ENCODE results near the gene CDC42EP5.
"Not testable (repeated sequence)": the region's sequence is repeated elsewhere in the genome, so short reads cannot be mapped to it uniquely, and the experiment has no call there.

The CDC42EP5 gene

DNA sequence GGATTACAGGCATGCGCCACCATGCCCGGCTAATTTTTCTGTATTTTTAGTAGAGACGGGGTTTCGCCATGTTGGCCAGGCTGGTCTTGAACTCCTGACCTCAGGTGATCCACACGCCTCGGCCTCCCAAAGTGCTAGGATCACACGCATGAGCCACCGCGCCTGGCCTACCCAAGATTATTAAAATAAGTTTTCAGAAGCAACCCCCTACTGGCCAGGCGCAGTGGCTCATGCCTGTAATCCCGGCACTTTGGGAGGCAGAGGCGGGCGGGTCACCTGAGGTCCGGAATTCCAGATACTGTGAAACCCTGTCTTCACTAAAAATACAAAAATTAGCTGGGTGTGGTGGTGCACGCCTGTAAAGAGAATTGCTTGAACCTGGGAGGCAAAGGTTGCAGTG lies 26.7 kb downstream of the CDC42EP5 start:
- not testable (repeated sequence) for DNase-seq

DNA sequence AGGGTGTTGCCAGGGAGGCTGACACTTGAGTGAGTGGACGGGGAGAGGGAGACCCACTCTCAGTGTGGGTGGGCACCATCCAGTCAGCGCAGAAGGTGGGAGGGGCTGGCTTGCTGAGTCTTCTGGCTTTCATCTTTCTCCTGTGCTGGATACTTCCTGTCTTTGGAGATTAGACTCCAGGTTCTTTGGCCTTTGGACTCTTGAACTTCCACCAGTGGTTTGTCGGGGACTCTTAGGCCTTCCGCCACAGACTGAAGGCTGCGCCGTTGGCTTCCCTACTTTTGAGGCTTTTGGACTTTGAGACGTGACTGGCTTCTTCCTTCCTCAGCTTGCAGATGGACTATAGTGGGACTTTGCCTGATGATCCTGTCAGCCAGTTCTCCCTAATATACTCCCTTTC lies 28.4 kb downstream of the CDC42EP5 start:
- no peak for DNase-seq

DNA sequence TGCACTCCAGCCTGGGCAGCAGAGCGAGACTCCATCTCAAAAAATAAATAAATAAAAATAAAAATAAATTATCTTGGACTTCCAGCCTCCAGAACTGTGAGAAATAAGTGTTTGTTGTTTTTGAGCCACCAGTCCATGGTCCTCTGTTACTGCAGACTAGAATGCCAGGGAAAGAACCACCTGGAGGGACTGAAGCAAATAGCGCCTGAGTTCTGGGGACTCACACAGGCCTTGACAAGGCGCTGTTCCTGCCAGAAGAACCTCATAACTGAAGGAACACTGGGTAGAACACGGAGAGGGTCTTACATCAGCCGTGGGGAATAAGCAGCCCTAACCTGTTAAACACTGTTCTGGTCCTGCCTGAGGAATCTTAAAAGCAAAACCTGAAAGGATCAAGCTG lies 32.5 kb downstream of the CDC42EP5 start:
- DNase-seq = no peak

DNA sequence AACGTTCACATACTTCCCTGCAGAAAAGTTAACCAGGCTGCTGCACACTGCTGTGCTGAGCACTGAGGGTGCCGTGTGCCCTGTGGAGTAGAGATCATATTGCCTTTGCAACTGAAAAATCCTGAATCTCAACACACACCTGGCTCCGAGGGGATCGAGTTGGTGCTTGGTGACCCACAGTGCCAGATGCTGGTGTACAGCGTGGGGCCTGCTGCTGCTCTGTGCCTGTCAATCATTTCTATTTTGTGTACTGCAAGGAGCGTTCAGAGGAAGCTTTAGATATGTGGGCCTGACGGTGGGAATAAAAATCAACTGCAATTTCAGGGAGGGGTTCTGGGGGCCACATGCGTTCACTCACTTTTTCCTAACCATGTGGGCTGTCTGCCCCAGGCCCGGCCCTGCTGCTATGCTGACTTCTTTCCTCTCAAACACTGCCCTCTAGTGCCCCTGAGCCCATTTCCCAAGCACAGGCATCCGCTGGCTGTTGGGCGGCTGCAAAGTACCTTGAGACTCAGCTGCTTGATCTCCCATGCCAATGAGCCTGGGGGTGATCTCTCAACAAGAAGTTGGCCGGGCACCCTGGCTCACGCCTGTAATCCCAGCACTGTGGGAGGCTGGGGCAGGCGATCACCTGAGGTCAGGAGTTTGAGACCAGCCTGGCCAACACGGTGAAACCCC lies 33.8 kb downstream of the CDC42EP5 start:
- DNase-seq = peak in 1 of 2 experiments; percentile 52

DNA sequence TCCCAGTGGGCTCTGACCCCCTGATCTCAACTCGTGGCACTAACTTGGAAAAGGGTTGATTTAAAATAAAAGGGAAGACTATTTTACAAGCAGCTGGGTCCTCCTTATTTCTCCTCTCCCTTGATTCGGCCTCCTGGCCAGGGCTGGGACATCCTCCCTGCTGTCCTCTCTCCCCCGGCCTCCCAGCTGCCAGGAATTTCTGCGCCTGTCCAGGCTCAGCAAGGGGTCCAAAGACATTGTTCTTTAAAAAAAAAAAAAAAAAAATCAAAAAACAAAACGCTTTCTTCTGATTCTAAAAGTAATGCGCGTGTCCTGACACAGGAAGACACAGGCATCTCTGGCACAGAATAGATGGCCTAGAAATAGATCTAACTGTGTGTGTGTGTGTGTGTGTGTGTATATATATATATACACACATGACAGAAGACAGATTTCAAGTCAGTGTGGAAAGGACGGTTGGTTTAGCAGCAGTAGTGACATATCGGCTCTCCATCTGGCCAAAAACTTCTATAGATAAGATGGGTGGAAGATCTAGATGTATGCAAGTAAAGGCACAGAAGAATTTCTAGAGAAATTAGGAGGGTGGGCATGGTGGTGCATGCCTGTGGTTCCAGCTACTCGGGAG lies 36.4 kb downstream of the CDC42EP5 start:
- no peak for DNase-seq

DNA sequence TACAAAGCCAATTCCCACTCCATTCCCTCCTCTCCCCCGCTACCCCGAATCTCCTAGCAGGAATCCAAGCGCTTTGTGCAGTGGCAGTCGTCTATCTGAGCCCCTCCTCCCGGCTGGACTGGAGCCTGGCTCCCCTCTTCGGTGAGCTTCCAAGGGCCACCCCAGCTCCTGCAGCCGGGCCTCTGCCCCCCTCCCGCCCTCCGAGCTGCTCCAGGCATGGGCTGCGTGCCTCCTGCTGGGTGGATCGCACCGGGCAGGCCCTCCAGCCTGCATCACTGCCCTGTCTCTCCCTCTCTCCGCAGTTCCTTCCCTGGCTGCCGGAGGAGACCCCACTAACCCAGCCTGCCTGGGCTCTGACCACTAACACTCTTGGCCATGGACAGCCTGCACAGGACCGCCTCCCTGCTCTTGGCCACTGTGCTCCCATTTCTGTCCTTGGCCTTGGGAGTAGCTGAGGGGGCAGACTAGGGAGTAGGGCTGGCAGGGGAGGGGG lies 37.0 kb downstream of the CDC42EP5 start:
- DNase-seq = no peak

DNA sequence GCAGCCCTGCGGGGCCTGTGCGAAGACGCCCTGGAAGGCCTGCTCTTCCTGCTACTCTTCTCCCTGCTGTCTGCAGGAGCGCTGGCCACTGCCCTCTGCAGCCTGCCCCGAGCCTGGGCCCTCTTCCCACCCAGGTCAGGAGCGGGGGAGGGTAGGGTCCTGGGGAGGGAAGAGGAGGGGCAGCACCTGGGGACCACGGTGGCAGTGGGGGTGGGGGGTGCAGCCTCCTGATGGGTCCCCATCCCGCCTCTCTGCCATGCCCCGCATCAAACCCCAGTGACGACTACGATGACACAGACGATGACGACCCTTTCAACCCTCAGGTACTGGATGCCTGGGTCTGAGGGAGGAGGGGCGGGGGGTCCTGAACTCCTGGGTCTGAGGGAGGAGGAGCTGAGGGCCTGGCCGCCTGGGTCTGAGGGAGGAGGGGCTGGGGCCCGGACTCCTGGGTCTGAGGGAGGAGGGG lies 37.5 kb downstream of the CDC42EP5 start:
- DNase-seq = no peak

DNA sequence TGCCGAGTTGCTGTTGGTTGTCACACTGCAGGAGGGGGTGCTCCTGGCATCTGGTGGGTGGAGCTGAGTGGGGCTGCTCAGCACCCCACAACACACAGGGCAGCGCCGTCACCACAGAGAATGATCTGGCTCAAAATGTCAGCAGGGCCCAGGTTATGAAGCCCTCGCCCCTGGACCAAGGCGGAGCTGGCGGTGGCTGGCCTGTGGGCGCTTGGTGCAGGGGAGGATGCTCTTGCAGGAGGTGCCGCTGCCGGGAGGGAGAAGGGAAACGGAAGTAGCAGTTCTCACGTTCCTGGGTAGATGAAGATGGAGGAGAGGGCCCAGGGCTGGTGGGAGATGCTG lies 38.3 kb downstream of the CDC42EP5 start:
- no peak for DNase-seq

DNA sequence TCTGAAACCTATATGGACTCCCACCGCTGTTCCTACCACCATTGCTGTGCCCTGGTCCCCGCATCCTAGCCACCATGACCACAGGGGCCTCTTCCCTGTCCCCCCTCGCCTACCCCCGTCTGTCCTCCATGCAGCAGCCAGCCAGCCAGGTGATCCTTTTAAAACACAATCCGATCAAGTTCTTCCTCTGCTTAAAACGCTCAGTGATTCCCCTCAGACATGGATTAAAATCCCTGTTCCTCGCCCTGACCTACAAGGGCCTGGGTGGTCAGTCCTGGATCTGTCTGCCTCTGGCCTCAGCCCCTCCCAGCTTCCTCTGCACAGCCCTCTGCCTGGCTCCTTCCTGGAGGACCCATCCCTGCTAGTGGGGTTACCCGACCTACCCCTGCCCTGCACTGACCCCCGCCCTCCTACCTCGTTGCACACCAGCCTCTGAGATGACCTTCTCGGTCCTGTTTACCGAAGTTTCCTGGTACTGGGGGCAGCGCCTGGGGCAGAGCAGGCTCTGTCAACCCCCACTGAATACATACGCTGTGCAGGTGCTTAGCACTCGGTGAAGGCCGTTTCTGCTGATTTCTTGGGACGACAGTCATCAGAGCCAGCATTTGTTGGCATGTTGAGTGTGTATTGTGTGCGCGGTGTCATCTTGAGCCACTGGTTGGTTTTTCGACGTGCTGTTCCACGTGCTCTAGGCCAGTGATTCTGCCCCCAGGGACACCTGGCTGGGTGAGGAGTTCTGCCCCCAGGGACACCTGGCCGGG lies 38.8 kb downstream of the CDC42EP5 start:
- no peak for DNase-seq

DNA sequence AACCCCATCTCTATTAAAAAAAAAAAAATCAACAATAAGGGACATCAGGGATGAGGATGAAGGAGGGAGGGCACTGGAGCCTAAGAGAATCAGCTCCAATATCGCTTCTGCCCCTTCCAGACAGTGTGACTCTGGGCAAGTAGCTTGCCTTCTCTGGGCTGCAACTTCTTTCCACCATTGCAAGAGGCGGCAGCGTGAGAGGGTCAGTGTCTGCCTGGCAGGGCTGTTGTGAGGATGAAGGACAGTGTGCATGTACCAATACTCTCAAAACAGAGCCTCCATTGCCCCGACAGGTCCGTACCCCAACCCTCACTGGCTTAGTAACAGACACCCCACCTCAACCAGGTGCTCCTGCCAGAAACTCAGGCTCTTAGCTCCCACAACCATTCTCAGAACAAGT lies 39.4 kb downstream of the CDC42EP5 start:
- no peak for DNase-seq

DNA sequence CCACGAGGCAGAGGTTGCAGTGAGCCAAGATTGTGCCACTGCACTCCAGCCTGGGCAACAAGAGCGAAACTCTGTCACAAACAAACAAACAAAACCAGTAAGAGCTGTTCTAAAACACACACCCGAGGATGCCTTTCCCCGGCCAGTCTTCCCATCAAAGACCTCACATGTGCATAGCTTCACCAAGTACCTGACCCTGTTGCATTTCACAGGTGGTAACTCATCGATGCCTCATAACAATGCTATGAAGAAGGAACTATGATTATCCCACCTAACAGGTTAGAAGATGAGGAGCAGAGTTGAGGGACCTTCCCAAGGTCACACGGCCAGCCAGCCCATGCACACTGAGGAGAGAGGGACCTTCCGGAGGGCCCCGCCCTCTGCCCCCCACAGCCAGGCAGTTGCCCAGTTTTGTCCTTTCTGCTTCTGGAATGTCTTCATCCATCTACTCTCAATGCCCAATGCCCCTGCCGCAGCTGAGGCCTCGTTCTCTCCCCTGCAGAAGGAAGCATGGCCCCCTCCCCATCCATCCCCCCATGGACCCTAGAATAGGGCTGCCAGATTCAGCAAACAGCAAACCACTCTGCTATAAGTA lies 40.9 kb downstream of the CDC42EP5 start:
- no peak for DNase-seq

DNA sequence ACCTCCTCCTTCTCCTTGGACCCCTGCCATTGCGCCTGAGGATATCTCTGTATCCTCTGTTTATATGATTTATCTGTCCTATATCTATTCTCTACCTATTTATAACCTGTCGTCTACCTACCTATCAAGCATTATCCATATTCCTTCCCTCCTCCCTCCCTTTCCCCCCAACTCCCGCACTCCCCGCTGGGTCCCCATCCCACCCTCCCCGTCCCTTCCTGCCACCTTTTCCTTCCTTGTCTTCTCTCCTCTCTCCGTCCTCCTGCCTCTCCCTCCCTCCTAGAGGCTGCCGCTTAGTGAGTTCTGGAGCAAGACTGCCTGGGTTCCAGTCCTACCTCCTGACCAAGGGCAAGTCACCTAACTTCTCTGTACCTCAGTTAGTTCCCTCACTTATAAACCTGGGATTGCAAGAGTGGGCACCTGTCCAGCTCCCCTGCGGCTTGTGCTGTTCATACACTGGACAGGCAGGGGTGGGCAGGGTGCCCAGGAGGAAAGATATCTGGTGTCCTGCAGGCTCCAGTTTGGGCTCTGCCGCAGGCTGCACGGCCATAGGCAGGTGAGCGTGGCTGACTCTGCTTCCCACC lies 41.7 kb downstream of the CDC42EP5 start:
- no peak for DNase-seq

DNA sequence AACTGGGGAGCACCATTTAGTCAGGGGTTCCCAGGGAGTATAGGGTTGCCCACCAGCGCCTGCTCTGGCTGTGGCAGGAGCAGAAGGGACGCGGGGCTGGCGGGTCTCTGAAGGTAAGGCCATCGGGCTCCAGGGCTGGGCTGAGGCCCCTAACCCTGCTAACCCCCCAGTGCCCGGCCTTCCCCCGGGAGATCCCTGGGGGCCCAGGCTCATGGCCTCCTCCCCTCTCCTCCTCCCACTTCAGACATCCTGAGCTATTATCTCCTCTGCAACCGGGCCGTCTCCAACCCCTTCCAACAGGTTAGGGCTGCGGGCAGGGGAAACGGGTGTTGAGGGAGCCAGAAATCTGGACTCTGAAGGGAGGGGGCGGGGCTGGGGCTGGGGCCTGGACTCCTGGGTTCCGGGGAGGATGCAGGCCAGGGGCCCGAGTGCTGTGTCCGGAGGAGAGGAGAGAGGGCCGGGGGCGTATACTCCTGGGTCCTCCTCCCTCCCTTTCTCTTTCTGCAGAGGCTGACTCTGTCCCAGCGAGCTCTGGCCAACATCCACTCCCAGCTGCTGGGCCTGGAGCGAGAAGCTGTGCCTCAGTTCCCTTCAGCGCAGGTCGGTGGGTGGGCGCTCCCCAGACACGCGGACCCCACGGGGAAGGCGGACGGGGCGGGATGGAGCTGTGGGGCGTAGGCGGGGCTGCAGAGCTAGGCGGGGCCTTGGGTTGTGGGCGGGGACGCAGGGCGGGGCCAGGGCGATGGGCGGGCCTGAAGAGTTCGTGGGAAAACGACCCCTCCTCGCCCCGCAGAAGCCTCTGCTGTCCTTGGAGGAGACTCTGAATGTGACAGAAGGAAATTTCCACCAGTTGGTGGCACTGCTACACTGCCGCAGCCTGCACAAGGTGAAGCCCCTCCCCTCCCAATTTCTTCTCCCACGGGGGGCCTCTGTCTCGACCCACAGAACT lies 42.5 kb downstream of the CDC42EP5 start:
- DNase-seq = peak; percentile 55 to 60

DNA sequence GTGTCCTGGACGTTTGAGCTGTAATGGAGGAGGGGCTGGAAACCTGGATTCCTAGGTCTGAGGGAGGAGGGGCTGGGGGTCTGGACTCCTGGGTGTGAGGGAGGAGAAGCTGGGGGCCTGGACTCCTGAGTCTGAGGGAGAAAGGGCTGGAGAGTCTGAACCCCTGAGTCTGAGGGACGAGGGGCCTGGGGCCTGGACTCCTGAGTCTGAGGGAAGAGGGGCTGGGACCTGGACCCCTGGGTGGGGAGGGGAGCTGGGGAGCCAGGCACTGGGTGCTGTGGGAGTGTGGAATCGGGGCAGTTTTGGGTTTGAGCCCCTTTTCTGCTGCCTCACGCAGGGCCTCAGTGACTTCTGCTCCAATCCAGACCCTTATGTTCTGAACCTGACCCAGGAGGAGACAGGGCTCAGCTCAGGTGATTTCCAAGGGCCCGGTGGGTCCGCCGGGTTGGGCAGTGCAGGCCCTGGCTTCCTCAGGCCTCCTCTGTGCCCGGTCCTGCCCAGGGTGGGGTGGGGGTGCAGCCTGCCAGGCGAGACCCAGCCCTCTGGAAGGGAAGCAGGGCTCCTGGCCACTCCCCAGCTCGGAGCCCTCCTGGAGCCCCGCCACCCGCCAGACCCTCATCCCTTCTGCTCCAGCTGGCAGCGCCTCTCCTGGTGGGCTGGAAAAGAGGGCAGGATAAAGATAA lies 43.4 kb downstream of the CDC42EP5 start:
- DNase-seq = no peak

DNA sequence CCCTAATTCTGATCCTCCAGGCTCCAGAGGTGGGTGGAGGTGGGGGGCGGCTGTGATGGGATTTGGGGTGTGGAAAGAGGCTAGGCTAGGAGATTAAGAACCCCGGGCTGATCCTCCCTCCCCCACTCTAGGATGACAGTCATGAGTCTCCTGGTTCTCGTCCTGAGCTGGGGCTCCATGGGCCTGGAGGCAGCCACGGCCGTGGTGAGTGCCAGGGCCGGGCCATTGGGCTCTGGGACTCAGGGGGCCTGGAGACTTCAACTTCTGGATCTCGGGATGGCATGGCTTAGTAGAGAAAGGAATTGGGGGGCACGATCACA lies 44.0 kb downstream of the CDC42EP5 start:
- no peak for DNase-seq

DNA sequence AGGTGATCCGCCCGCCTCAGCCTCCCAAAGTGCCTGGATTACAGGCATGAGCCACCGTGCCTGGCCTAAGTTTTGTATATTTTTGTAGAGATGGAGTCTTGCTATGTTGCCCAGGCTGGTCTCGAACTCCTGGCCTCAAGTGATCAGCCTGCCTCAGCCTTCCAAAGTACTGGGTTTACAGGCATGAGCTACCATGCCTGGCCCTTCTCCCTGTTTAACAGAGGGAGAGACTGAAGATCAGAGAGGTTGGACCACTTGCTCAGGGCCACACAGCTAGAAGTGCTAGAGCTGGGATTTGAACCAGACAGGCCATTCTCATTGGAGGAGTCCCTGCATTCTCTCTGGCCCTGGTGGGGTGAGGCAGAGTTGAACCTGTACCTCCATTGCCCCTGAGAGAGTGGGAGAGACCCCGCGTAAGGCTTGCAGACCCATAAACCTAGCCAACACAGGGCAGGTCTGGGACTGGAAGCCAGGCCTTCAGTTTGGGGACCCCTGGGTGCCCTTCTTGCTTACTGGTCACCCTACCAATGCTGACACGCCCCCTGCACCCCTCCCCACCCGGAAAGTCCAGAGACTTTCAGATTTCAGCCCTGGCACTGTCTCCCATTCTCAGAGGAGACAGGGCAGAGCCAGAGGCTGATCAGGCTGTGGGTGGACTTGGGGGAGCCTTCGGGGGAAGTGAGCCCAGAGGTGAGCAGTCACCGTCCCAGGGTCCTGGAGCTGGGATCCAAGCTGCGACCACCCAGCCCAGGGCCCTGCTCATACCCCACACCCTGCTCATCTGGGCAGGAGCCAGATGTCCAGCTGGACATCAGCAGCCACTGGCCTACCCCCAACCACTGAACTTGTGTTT lies 44.5 kb downstream of the CDC42EP5 start:
- DNase-seq = no peak

DNA sequence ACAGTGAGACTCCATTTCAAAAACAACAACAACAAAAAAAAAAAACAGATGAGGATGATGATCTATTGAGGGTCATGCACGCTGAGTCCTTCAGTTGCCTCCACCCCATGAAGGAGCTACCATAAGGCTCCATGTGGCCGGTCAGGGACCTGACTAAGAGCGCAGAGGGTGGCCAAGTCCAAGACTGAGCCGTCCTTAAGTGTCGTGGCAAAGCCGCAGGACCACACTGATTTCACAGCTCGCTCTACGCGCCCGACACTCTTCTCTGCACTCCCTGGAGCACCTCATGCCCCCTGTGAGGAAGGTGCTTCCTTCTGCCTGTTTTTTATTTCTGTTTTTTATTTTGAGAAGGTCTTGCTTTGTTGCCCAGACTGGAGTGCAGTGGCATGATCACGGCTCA lies 45.5 kb downstream of the CDC42EP5 start:
- DNase-seq = no peak

DNA sequence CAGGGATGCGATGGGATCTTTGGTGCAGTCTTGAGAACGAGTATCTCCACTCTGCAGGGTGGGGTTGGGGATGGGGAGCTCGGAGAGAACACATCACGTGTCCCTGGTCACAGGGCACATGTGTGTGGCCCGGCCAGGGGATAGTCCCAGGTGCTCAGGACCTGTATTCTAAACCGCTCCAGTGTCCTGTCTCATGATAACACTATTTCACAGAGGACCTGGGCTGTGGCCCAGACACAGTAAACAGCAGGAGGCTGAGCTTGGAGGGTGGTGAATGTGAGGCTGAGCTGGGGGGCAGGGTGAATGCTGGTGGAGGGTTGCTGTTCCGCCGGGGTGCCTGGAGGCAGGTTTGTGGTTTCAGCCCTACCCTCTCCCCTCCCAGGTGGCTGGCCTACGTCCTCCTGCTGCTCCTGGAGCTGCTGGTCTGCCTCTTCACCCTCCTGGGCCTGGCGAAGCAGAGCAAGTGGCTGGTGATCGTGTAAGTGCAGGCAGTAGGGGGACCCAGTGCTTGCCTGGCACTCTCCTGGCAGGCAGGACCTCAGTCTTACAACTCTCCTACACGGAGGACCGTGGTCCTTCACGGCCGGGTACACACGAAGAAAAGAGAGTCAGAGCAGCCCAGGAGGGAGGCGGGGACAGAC lies 46.7 kb downstream of the CDC42EP5 start:
- DNase-seq = no peak

DNA sequence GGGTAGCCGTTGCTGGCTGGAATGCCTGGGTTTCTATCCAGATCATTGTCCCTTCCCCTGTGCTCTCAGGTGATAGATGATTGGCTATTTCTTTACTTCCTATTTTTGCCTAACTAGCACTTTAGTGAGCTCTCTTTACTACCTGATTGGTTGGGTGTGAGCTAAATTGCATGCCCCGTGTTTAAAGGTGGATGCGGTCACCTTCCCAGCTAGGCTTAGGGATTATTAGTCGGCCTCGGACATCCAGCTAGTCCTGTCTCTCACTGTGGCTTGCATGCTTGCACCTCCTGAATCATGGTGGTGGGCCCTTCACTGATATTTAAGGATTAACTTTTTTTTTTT lies 47.7 kb downstream of the CDC42EP5 start:
- DNase-seq = no peak

Data from activated CD4-positive, alpha-beta T cell treated with anti-CD3 and anti-CD28 coated beads, Interleukin-2, amount 50 U/mL, for 48 hours (primary cell).